Karpas-422 (cell line): ENCODE data around the gene PSRC1. TPM values are rescaled to one million over a fixed set of nuclear protein-coding genes. Genes with fewer than 3 reads are reported as not detected.

Source experiments
- DNase-seq: peaks from one replicate; pipeline ENCODE4 v3.0.0-alpha.2; 2015
- H2AFZ ChIP-seq: fragments of 200-600 bp; sonication (generic); 2 replicates; pipeline ENCODE4 v1.6.1; 2014; ENCODE audit warnings: antibody characterized with exemption, low read length, mixed read lengths
- H3K27ac ChIP-seq: fragments of 200-600 bp; sonication (generic); 2 replicates; pipeline ENCODE4 v1.5.1; 2014; ENCODE audit warnings: mild to moderate bottlenecking, low read length, moderate library complexity
- H3K27me3 ChIP-seq: fragments of 200-600 bp; sonication (generic); 2 replicates; pipeline ENCODE4 v1.6.1; 2014; ENCODE audit warnings: low read length, mixed read lengths
- H3K36me3 ChIP-seq: fragments of 200-600 bp; sonication (generic); 2 replicates; pipeline ENCODE4 v1.6.1; 2014; ENCODE audit warnings: low read length, mixed read lengths; ENCODE audit not compliant: insufficient read depth
- H3K4me1 ChIP-seq: fragments of 200-600 bp; sonication (generic); 2 replicates; pipeline ENCODE4 v1.6.1; 2014; ENCODE audit warnings: mild to moderate bottlenecking, low read length, mixed read lengths
- H3K4me2 ChIP-seq: fragments of 200-600 bp; sonication (generic); 2 replicates; pipeline ENCODE4 v1.6.1; 2014; ENCODE audit warnings: low read length, low read depth, mild to moderate bottlenecking; ENCODE audit not compliant: poor library complexity, severe bottlenecking
- H3K4me3 ChIP-seq: fragments of 200-600 bp; sonication (generic); 2 replicates; pipeline ENCODE4 v1.5.1; 2014; ENCODE audit warnings: mild to moderate bottlenecking, antibody characterized with exemption, low read length, mixed read lengths
- H3K79me2 ChIP-seq: fragments of 200-600 bp; sonication (generic); 2 replicates; pipeline ENCODE4 v1.6.1; 2014; ENCODE audit warnings: mild to moderate bottlenecking, low read length, mixed read lengths
- H3K9ac ChIP-seq: fragments of 200-600 bp; sonication (generic); 2 replicates; pipeline ENCODE4 v1.6.0; 2014; ENCODE audit warnings: low read length
- H3K9me2 ChIP-seq: fragments of 200-600 bp; sonication (generic), shearing (Covaris generic); replicated peaks from 2 replicates; pipeline ENCODE4 v1.6.0; 2014; ENCODE audit warnings: mild to moderate bottlenecking, low read length, moderate library complexity; ENCODE audit not compliant: insufficient read depth
- H3K9me3 ChIP-seq: fragments of 300-700, 200-600 bp; sonication (generic); 2 replicates; pipeline ENCODE4 v1.6.1; 2014; ENCODE audit warnings: low read length, mixed read lengths
- H4K20me1 ChIP-seq: fragments of 200-600 bp; sonication (generic); 2 replicates; pipeline ENCODE4 v1.6.1; 2014; ENCODE audit warnings: mild to moderate bottlenecking, antibody characterized with exemption, low read length, low read depth; ENCODE audit not compliant: insufficient read depth
- total RNA-seq: library from RNA; depleted of rRNA; stranded (reverse); fragments of >200 nt; shearing (Covaris generic); gene quantifications from 2 replicates; pipeline ENCODE4 v1.2.3, GENCODE V29; 2014; ENCODE audit warnings: low replicate concordance

PSRC1 gene
- total RNA-seq, 1 experiment from 2014 or later = 6.3 TPM

GRCh38 chr1:109259674-109260557, 23.0 kb downstream of the PSRC1 start:
- Histone ChIP-seq H3K9me3 (no peaks in the 10 kb centered on the region), H3K9me2 (no peaks in the 10 kb centered on the region), H2AFZ (no peak overlapping the region), H3K27ac (no peak overlapping the region), H3K4me3 (no peak overlapping the region), H3K27me3 (no peaks in the 10 kb centered on the region), H3K36me3 (no peaks in the 10 kb centered on the region), H3K4me1 (no peaks in the 10 kb centered on the region), H3K4me2 (no peak overlapping the region), H4K20me1 (no peaks in the 10 kb centered on the region; the same call in 1 of the 2 replicates), H3K9ac (no peak overlapping the region), H3K79me2 (no peaks in the 10 kb centered on the region)
- DNase-seq = no peak

GRCh38 chr1:109258481-109259466, 24.2 kb downstream of the PSRC1 start:
- H3K36me3 ChIP-seq = no peaks in the 10 kb centered on the region
- H3K9ac ChIP-seq = no peak overlapping the region
- H3K9me2 ChIP-seq = no peaks in the 10 kb centered on the region
- H2AFZ ChIP-seq = no peak overlapping the region
- no peak overlapping the region for H3K4me3 ChIP-seq
- DNase-seq = no peak
- H3K27ac ChIP-seq = no peak overlapping the region
- no peak overlapping the region for H3K4me2 ChIP-seq
- H3K79me2 ChIP-seq = no peaks in the 10 kb centered on the region
- H3K9me3 ChIP-seq = no peaks in the 10 kb centered on the region
- H3K4me1 ChIP-seq = peaks cover 5% of the 10 kb centered on the region
- no peaks in the 10 kb centered on the region for H3K27me3 ChIP-seq
- H4K20me1 ChIP-seq = no peaks in the 10 kb centered on the region; the same call in 1 of the 2 replicates

- H3K79me2 ChIP-seq = no peaks in the 10 kb centered on the region
- H3K27me3 ChIP-seq = no peaks in the 10 kb centered on the region
- H3K9me3 ChIP-seq = no peaks in the 10 kb centered on the region
- H3K4me3 ChIP-seq = no peak overlapping the region
- DNase-seq = no peak
- H2AFZ ChIP-seq = no peak overlapping the region
- no peak overlapping the region for H3K4me2 ChIP-seq
- H3K36me3 ChIP-seq = no peaks in the 10 kb centered on the region
- H3K9me2 ChIP-seq = no peaks in the 10 kb centered on the region
- H3K27ac ChIP-seq = no peak overlapping the region
- no peaks in the 10 kb centered on the region for H4K20me1 ChIP-seq
- H3K9ac ChIP-seq = no peak overlapping the region
- peaks cover 12% of the 10 kb centered on the region for H3K4me1 ChIP-seq
Measured at GRCh38 chr1:109257682-109258421, 25.1 kb downstream of the PSRC1 start.

GRCh38 chr1:109256971-109257681, 25.8 kb downstream of the PSRC1 start:
- H2AFZ ChIP-seq = no peak overlapping the region
- H4K20me1 ChIP-seq = no peaks in the 10 kb centered on the region
- peaks cover 12% of the 10 kb centered on the region for H3K4me1 ChIP-seq
- H3K4me2 ChIP-seq = no peak overlapping the region
- H3K27ac ChIP-seq = no peak overlapping the region
- H3K9me3 ChIP-seq = no peaks in the 10 kb centered on the region
- H3K9me2 ChIP-seq = no peaks in the 10 kb centered on the region
- DNase-seq = no peak
- no peaks in the 10 kb centered on the region for H3K79me2 ChIP-seq
- no peaks in the 10 kb centered on the region for H3K27me3 ChIP-seq
- no peak overlapping the region for H3K9ac ChIP-seq
- no peaks in the 10 kb centered on the region for H3K36me3 ChIP-seq
- H3K4me3 ChIP-seq = no peak overlapping the region

- Histone ChIP-seq H4K20me1 (no peaks in the 10 kb centered on the region), H2AFZ (no peak overlapping the region), H3K27ac (no peak overlapping the region), H3K79me2 (no peaks in the 10 kb centered on the region), H3K4me3 (no peak overlapping the region), H3K9me2 (no peaks in the 10 kb centered on the region), H3K27me3 (no peaks in the 10 kb centered on the region), H3K4me1 (peaks cover 12% of the 10 kb centered on the region), H3K9ac (no peak overlapping the region), H3K36me3 (no peaks in the 10 kb centered on the region), H3K9me3 (no peaks in the 10 kb centered on the region), H3K4me2 (no peak overlapping the region)
- no peak for DNase-seq
Measured at GRCh38 chr1:109256085-109256484, 26.9 kb downstream of the PSRC1 start.

- no peak for DNase-seq
- no peaks in the 10 kb centered on the region for H3K27me3 ChIP-seq
- H3K9ac ChIP-seq = no peak overlapping the region
- H3K27ac ChIP-seq = no peak overlapping the region
- no peak overlapping the region for H3K4me2 ChIP-seq
- no peaks in the 10 kb centered on the region for H3K36me3 ChIP-seq
- H3K79me2 ChIP-seq = no peaks in the 10 kb centered on the region
- no peaks in the 10 kb centered on the region for H3K9me2 ChIP-seq
- peaks cover 12% of the 10 kb centered on the region for H3K4me1 ChIP-seq
- H4K20me1 ChIP-seq = no peaks in the 10 kb centered on the region
- no peak overlapping the region for H2AFZ ChIP-seq
- H3K4me3 ChIP-seq = no peak overlapping the region
- no peaks in the 10 kb centered on the region for H3K9me3 ChIP-seq
Measured at GRCh38 chr1:109255678-109256077, 27.3 kb downstream of the PSRC1 start.

GRCh38 chr1:109255097-109255651, 27.8 kb downstream of the PSRC1 start:
- H3K4me2 ChIP-seq = no peak overlapping the region

More at GRCh38 chr1:109255097-109255651, 27.8 kb downstream of the PSRC1 start:
- Histone ChIP-seq H3K27ac (no peak overlapping the region), H2AFZ (no peak overlapping the region), H3K79me2 (no peaks in the 10 kb centered on the region), H3K27me3 (no peaks in the 10 kb centered on the region), H3K9me3 (no peaks in the 10 kb centered on the region), H3K4me3 (no peak overlapping the region), H3K9ac (no peak overlapping the region), H3K36me3 (no peaks in the 10 kb centered on the region), H4K20me1 (0 out of 2 replicates have a peak, but pooled peaks cover 2% of the 10 kb centered on the region), H3K4me1 (peaks cover 12% of the 10 kb centered on the region), H3K9me2 (no peaks in the 10 kb centered on the region)
- no peak for DNase-seq
